Left lung (tissue), 10 donors: ENCODE data around the gene LRRC42. TPM values are rescaled to one million over a fixed set of nuclear protein-coding genes. Genes with fewer than 3 reads are reported as not detected.

ENCODE experiments used
- ATAC-seq: fragments of 200-7000 bp; cut with Tn5 transposase; one replicate; pipeline ENCODE4 v1.9.1; 2020; ENCODE audit warnings: moderate library complexity
- DNase-seq, 4 donors: peaks; one replicate each; pipeline ENCODE4 v3.0.0-alpha.2; 2013 to 2020
- H3K27ac ChIP-seq, 2 donors: fragments of 200-600 bp; sonication (generic) in 1 of 2; one replicate each; pipeline versions ENCODE4 v1.5.0 to v1.8.0; 2020 to 2021
- H3K27me3 ChIP-seq, 2 donors: fragments of 200-600 bp; sonication (generic) in 1 of 2; one replicate each; pipeline versions ENCODE4 v1.5.0 to v1.8.0; 2020 to 2021
- H3K36me3 ChIP-seq, 2 donors: fragments of 200-600 bp; sonication (generic) in 1 of 2; one replicate each; pipeline versions ENCODE4 v1.5.0 to v1.8.0; 2020 to 2021
- H3K4me1 ChIP-seq, 2 donors: fragments of 200-600 bp; one replicate each; pipeline ENCODE4 v1.8.0; 2021
- H3K4me3 ChIP-seq, 2 donors: fragments of 200-600 bp; sonication (generic) in 1 of 2; one replicate each; pipeline versions ENCODE4 v1.5.0 to v1.8.0; 2020 to 2021; ENCODE audit warnings: mild to moderate bottlenecking in 1 of 2
- H3K9me3 ChIP-seq, 2 donors: fragments of 200-600 bp; sonication (generic) in 1 of 2; one replicate each; pipeline versions ENCODE4 v1.5.0 to v1.8.0; 2020 to 2021
- intact Hi-C, 2 donors: fragments of 100-400 bp; cut with DNase I; formaldehyde crosslinking; loops; one replicate each; pipeline versions ENCODE4 v1.11.2 to v1.14.2; 2022
- polyA plus RNA-seq, 6 donors: library from polyadenylated mRNA; unstranded; fragments of 120-200 nt; gene quantifications; one replicate each; pipeline ENCODE4 v1.2.1, GENCODE V29; 2013; ENCODE audit not compliant: insufficient read length in 6 of 6
- total RNA-seq, 2 donors: library from RNA; stranded (reverse); fragmentation: NEBNext Ultra II Directional; extraction: Animal tissue kit (Norgen Biotek cat#: 25700); gene quantifications; one replicate each; pipeline ENCODE4 v1.2.1, GENCODE V29; 2021
- TF ChIP-seq, protein P1 (sequence below), 2 donors: fragments of 200-600 bp; sonication (generic) in 1 of 2; IDR thresholded peaks; one replicate each; pipeline versions ENCODE4 v1.5.0 to v1.8.0; 2021; ENCODE audit warnings: antibody characterized with exemption in 2 of 2
- donor health status: DM: no; HTN: yes; CAD: no.
- donor health status: DM: no; HTN: no; CAD: no.

The LRRC42 gene
- total and polyA plus RNA-seq, 8 donors = 18.0 to 43.2 (median 35.2) TPM

DNA sequence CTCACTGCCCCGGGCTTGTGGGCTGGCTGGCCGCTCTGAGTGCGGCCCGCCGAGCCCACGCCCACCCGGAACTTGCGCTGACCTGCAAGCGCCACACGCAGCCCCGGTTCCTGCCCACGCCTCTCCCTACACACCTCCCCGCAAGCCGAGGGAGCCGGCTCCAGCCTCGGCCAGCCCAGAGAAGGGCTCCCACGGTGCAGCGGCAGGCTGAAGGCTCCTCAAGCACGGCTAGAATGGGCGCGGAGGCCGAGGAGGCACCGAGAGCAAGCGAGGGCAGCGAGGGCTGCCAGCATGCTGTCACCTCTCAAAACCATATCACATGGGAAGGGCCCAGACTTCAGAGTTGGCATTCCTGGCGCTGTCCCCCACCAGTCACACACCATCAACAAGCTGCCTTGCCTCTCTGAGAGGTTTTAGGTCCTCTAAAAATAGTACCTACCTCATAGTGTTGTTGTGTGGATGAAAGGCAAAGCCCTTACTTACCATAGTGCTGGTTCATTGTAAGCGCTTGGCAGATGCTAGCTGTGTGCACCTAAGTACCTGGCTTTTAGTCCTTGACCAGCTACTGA, 58.4 kb downstream of the LRRC42 start:
- H3K36me3 ChIP-seq = no peaks in the 10 kb centered on the region
- intact Hi-C loops = no loop called here
- DNase-seq (no peak), ATAC-seq (no peak)
- H3K4me1 ChIP-seq = no peaks in the 10 kb centered on the region
- no peaks in the 10 kb centered on the region for H3K9me3 ChIP-seq
- no peak overlapping the region for H3K4me3 ChIP-seq
- H3K27me3 ChIP-seq = peaks cover 0 to 15% of the 10 kb centered on the region in 2 donors
- no peak overlapping the region for H3K27ac ChIP-seq
- TF ChIP-seq, protein P1, sequence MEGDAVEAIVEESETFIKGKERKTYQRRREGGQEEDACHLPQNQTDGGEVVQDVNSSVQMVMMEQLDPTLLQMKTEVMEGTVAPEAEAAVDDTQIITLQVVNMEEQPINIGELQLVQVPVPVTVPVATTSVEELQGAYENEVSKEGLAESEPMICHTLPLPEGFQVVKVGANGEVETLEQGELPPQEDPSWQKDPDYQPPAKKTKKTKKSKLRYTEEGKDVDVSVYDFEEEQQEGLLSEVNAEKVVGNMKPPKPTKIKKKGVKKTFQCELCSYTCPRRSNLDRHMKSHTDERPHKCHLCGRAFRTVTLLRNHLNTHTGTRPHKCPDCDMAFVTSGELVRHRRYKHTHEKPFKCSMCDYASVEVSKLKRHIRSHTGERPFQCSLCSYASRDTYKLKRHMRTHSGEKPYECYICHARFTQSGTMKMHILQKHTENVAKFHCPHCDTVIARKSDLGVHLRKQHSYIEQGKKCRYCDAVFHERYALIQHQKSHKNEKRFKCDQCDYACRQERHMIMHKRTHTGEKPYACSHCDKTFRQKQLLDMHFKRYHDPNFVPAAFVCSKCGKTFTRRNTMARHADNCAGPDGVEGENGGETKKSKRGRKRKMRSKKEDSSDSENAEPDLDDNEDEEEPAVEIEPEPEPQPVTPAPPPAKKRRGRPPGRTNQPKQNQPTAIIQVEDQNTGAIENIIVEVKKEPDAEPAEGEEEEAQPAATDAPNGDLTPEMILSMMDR (IDR thresholded peaks at IDR 0.05) = no peak

DNA sequence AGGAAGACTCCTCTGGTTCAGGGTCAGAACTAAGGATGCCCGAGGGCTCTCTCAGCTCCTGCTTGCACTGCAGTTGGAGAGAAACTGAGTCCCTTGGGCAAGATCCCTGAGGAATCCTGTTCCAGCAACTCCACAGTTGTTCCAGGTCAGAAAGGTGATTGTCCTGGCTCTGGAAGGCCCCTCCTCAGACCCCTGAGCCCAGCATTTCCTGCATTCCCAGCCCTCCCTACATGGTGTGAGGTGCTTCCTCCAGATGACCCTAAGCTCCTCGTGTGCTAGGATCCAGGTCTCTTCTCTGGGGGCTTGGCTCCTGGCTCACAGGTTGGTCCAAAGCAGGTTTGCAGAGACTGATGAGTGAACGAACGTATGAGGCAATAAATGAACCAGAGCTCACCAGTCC, 60.4 kb downstream of the LRRC42 start:
- DNase-seq = no peak
- H3K36me3 ChIP-seq = no peaks in the 10 kb centered on the region
- H3K27me3 ChIP-seq = peaks cover 0 to 16% of the 10 kb centered on the region in 2 donors
- no peak overlapping the region for H3K4me3 ChIP-seq
- no peaks in the 10 kb centered on the region for H3K9me3 ChIP-seq
- intact Hi-C loops = no loop called here
- ATAC-seq = no peak
- H3K27ac ChIP-seq = no peak overlapping the region
- TF ChIP-seq, protein P1 (IDR thresholded peaks at IDR 0.05) = no peak
- no peaks in the 10 kb centered on the region for H3K4me1 ChIP-seq

DNA sequence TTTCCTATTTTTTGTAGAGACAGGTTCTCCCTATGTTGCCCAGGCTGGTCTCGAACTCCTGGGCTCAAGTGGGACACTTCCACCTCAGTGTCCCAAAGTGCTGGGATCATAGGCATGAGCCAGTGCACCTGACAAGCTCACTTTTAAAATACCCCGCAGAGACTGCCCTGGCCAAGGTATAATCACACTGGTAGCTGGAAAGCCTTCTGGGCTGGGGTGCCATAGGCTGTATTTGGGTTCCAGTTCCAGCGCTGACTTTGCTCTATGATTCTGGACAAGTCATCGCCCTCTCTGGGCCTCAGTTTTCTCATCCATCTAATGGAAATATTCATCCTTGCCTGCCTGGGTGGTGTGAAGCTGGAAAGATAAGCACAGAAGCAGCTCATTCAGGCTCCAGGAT, 61.5 kb downstream of the LRRC42 start:
- Histone ChIP-seq H3K9me3 (no peaks in the 10 kb centered on the region), H3K27me3 (peaks cover 0 to 21% of the 10 kb centered on the region in 2 donors), H3K4me3 (no peak overlapping the region), H3K36me3 (no peaks in the 10 kb centered on the region), H3K27ac (no peak overlapping the region), H3K4me1 (no peaks in the 10 kb centered on the region)
- TF ChIP-seq, protein P1 (IDR thresholded peaks at IDR 0.05) = no peak
- ATAC-seq (no peak), DNase-seq (no peak)
- intact Hi-C loops = no loop called here

DNA sequence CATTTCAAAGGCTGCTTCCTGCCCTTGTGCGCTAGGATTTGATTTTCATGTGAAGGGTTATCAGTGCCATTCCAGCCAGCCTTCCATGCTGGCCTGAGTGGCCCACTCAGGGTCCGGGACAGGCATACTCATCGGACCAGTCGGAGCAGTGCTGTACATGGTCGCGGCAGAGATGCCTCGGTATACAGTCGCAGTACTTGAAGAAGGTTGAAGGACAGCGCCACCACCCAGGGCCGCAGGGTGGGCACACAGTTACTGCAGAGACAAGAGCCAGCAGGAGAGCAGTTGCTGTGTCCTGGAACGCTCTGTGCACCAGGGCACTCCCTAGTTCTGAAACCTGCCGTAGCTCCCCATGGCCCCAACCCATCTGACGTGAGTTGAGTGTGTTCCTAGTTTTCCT, 62.7 kb downstream of the LRRC42 start:
- TF ChIP-seq, protein P1 (IDR thresholded peaks at IDR 0.05) = no peak
- DNase-seq (no peak), ATAC-seq (no peak)
- no peaks in the 10 kb centered on the region for H3K9me3 ChIP-seq
- H3K27ac ChIP-seq = no peak overlapping the region
- intact Hi-C loops = no loop called here
- H3K36me3 ChIP-seq = no peaks in the 10 kb centered on the region
- H3K4me1 ChIP-seq = no peaks in the 10 kb centered on the region
- H3K27me3 ChIP-seq = peaks cover 0 to 27% of the 10 kb centered on the region in 2 donors
- no peak overlapping the region for H3K4me3 ChIP-seq

DNA sequence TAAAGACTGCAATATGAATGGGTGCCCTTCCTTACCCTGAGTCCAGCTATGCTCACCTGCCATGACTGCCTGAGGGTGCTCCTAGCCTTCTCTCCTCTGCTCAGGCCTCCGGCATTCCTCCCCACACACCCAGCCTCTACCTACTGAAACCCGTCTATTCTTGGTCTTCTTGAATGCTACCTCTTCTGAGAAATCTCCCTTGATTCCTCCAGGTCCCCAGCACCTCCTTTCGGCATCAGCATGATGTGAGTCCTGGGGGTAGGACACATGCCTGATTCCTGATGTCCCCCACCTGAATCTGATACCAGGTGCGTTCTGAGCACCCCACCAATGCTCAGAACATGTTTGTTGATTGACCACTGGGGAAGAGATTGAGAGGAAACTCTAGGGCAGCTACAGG, 63.3 kb downstream of the LRRC42 start:
- DNase-seq = no peak
- Histone ChIP-seq H3K27me3 (peaks cover 0 to 33% of the 10 kb centered on the region in 2 donors), H3K4me1 (no peaks in the 10 kb centered on the region), H3K9me3 (no peaks in the 10 kb centered on the region), H3K27ac (no peak overlapping the region), H3K36me3 (no peaks in the 10 kb centered on the region), H3K4me3 (no peak overlapping the region)
- no peak for ATAC-seq
- intact Hi-C loops = no loop called here
- TF ChIP-seq, protein P1 (IDR thresholded peaks at IDR 0.05) = no peak
